ENCODE measurements around the gene IKBKG.
"Not testable (repeated sequence)": the region's sequence is repeated elsewhere in the genome, so short reads cannot be mapped to it uniquely, and the experiment has no call there.

The IKBKG gene

GRCh38 chrX:154605566-154605965 lies 58.1 kb downstream of the IKBKG start:
- no peak for DNase-seq (ENCODE audit: low spot score)

- DNase-seq (ENCODE audit: low spot score), result no peak
These were observed 60.0 kb downstream of the IKBKG start for GRCh38 chrX:154607370-154607769.

GRCh38 chrX:154607976-154608375 lies 60.6 kb downstream of the IKBKG start:
- not testable (repeated sequence) for DNase-seq (ENCODE audit: low spot score)

GRCh38 chrX:154608823-154609222 lies 61.4 kb downstream of the IKBKG start:
- DNase-seq (ENCODE audit: low spot score), result not testable (repeated sequence)

- DNase-seq (ENCODE audit: low spot score), result not testable (repeated sequence)
These were observed 63.7 kb downstream of the IKBKG start for GRCh38 chrX:154611146-154611545.

GRCh38 chrX:154613586-154613985 lies 66.2 kb downstream of the IKBKG start:
- not testable (repeated sequence) for DNase-seq (ENCODE audit: low spot score)
